HG03354 (cell line): ENCODE measurements around the gene LEAP2.

Experiments used
- ATAC-seq: cut with Tn5 transposase; IDR thresholded peaks from one replicate; pipeline ENCODE4 v1.9.1; 2021; ENCODE audit warnings: mild to moderate bottlenecking; ENCODE audit not compliant: unreplicated experiment, poor library complexity, severe bottlenecking

LEAP2 gene

DNA sequence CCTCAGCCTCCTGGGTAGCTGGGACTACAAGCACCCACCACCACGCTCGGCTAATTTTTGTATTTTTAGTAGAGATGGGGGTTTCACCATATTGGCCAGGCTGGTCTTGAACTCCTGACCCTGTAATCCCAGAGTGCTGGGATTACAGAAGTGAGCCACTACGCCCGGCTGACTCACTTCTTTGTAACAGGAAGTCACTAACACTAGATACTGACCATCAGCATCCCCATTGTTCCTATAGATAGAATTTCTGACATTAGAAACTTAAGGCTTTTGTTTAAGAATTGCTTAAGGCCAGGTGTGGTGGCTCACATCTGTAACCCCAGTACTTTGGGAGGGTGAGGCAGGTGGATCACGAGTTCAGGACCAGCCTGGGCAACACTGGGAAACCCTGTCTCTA is 42.2 kb downstream of the LEAP2 start:
- ATAC-seq = no peak

GRCh38 chr5:132916086-132916485 is 42.6 kb downstream of the LEAP2 start:
- no peak for ATAC-seq
